Transverse colon (tissue), 3 donors: ENCODE measurements around the gene U2AF2.

Experiments
- POLR2A ChIP-seq: fragments of 450-650 bp; IDR thresholded peaks from one replicate; pipeline ENCODE4 v1.6.1; 2016; ENCODE audit warnings: antibody characterized with exemption, mild to moderate bottlenecking, moderate library complexity
- TF ChIP-seq, protein P1 (sequence below), 5 experiments: fragments of 200-600 bp in 3 of 5; fragments of 450-650 bp in 2 of 5; sonication (generic) in 3 of 5; IDR thresholded peaks; 1 replicate in 2 of 5; 2 replicates in 3 of 5; pipeline ENCODE4 v1.5.1; 2016 to 2017; ENCODE audit warnings: antibody characterized with exemption in 5 of 5, inconsistent platforms in 3 of 5, mild to moderate bottlenecking in 2 of 5, moderate library complexity in 1 of 5

DNA sequence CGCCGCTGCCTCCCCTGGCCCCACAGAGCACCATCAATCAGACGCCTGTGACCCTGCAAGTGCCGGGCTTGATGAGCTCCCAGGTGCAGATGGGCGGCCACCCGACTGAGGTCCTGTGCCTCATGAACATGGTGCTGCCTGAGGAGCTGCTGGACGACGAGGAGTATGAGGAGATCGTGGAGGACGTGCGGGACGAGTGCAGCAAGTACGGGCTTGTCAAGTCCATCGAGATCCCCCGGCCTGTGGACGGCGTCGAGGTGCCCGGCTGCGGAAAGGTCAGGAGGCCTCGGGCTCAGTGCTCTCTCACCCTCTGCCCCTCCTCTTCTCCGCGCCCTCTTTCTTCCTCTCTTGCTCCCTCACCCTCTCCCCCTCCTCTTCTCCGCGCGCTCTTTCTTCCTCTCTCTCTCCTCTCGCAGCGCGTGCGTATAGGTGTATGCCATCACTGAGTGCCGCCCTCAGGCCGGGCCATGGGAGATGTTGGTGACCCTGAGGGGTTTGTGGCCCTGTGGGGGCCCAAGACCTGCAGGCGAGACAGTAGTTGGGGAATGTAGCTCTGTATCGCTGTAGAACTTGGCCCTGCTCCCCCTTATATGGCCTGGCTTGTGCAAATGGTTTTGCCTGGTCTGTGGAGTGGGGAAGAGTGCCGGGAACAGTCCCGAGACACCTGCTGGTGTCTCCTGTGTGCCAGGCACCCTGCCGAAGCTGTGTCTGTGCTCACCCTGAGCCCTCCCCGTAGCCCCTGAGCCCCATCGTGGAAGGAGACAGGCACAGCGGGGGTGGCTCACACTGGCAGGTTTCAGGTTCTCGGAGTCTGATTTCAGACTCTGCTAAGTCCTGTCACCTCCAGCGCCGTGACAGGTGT, 14.8 kb downstream of the U2AF2 start:
- TF ChIP-seq, protein P1, sequence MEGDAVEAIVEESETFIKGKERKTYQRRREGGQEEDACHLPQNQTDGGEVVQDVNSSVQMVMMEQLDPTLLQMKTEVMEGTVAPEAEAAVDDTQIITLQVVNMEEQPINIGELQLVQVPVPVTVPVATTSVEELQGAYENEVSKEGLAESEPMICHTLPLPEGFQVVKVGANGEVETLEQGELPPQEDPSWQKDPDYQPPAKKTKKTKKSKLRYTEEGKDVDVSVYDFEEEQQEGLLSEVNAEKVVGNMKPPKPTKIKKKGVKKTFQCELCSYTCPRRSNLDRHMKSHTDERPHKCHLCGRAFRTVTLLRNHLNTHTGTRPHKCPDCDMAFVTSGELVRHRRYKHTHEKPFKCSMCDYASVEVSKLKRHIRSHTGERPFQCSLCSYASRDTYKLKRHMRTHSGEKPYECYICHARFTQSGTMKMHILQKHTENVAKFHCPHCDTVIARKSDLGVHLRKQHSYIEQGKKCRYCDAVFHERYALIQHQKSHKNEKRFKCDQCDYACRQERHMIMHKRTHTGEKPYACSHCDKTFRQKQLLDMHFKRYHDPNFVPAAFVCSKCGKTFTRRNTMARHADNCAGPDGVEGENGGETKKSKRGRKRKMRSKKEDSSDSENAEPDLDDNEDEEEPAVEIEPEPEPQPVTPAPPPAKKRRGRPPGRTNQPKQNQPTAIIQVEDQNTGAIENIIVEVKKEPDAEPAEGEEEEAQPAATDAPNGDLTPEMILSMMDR (IDR thresholded peaks at IDR 0.05) = no peak
- no peak for TF ChIP-seq POLR2A
